ENCODE data around the gene OR9Q2.
"Not testable (repeated sequence)": the region's sequence is repeated elsewhere in the genome, so short reads cannot be mapped to it uniquely, and the experiment has no call there.

OR9Q2 gene

GRCh38 chr11:58188770-58189169, at the start of gene OR9Q2:
Gene OR9Q2 (plus strand): TSS chr11:58189070. CDS start chr11:58190491, 1,421 bp downstream.
- no peak for DNase-seq

- DNase-seq, result peak in 2 of 51 donors; percentile 1 to 5
Measured at GRCh38 chr11:58142761-58143160, 46.1 kb upstream of the OR9Q2 start.

GRCh38 chr11:58152781-58153180, 36.1 kb upstream of the OR9Q2 start:
- DNase-seq, result no peak

- DNase-seq, result no peak
Measured at GRCh38 chr11:58164389-58164788, 24.5 kb upstream of the OR9Q2 start.

GRCh38 chr11:58164990-58165389, 23.9 kb upstream of the OR9Q2 start:
- DNase-seq, result no peak

- no peak for DNase-seq
Measured at GRCh38 chr11:58165504-58166106, 23.3 kb upstream of the OR9Q2 start.

- DNase-seq, result no peak
Measured at GRCh38 chr11:58177409-58178054, 11.3 kb upstream of the OR9Q2 start.

GRCh38 chr11:58178444-58178843, 10.4 kb upstream of the OR9Q2 start:
- no peak for DNase-seq

- no peak for DNase-seq
Measured at GRCh38 chr11:58179648-58180047, 9.2 kb upstream of the OR9Q2 start.

- no peak for DNase-seq
Measured at GRCh38 chr11:58186938-58187337, 1.9 kb upstream of the OR9Q2 start.

GRCh38 chr11:58192229-58192628, 3.4 kb downstream of the OR9Q2 start:
- no peak for DNase-seq

GRCh38 chr11:58193391-58193790, 4.5 kb downstream of the OR9Q2 start:
- no peak for DNase-seq

GRCh38 chr11:58195939-58196338, 7.1 kb downstream of the OR9Q2 start:
- no peak for DNase-seq

GRCh38 chr11:58199271-58199670, 10.4 kb downstream of the OR9Q2 start:
- DNase-seq, result no peak

- DNase-seq, result no peak
Measured at GRCh38 chr11:58204042-58204441, 15.2 kb downstream of the OR9Q2 start, which contains the start of gene OR1S2. Gene OR1S2 (minus strand): TSS chr11:58204142. CDS start chr11:58204142, 0 bp downstream.

- not testable (repeated sequence) for DNase-seq
Measured at GRCh38 chr11:58212420-58212819, 23.6 kb downstream of the OR9Q2 start, which contains the start of gene OR1S1. Gene OR1S1 (plus strand): TSS chr11:58212720.

- no peak for DNase-seq
Measured at GRCh38 chr11:58216476-58216875, 27.6 kb downstream of the OR9Q2 start.

- no peak for DNase-seq
Measured at GRCh38 chr11:58222721-58223120, 33.9 kb downstream of the OR9Q2 start.

GRCh38 chr11:58227956-58228615, 39.2 kb downstream of the OR9Q2 start:
- DNase-seq, result no peak
